Spleen (tissue), 11 donors: ENCODE measurements around the gene ADIPOR2. TPM values are rescaled to one million over a fixed set of nuclear protein-coding genes. Genes with fewer than 3 reads are reported as not detected.

Experiments used
- DNase-seq: peaks from one replicate; pipeline ENCODE4 v3.0.0-alpha.2; 2020
- H3K27ac ChIP-seq, 8 donors: fragments of 200-600 bp; sonication (generic) in 7 of 8; 1 replicate in 4 of 8; 2 replicates in 4 of 8; pipeline versions ENCODE4 v1.5.0 to v1.8.0; 2016 to 2021; ENCODE audit warnings: inconsistent platforms in 4 of 8, mild to moderate bottlenecking in 4 of 8, moderate library complexity in 1 of 8
- H3K27me3 ChIP-seq, 7 donors: fragments of 200-600 bp; sonication (generic) in 6 of 7; replicated peaks in 1 of 7; 1 replicate in 4 of 7; 2 replicates in 3 of 7; pipeline versions ENCODE4 v1.5.0 to v1.8.0; 2016 to 2021; ENCODE audit warnings: inconsistent platforms in 3 of 7, mild to moderate bottlenecking in 1 of 7
- H3K36me3 ChIP-seq, 6 donors: fragments of 200-600 bp; sonication (generic) in 5 of 6; 1 replicate in 4 of 6; 2 replicates in 2 of 6; pipeline versions ENCODE4 v1.5.0 to v1.8.0; 2016 to 2021; ENCODE audit warnings: inconsistent platforms in 2 of 6
- H3K4me1 ChIP-seq, 6 donors: fragments of 200-600 bp; sonication (generic) in 5 of 6; 1 replicate in 3 of 6; 2 replicates in 3 of 6; pipeline versions ENCODE4 v1.5.0 to v1.8.0; 2016 to 2021; ENCODE audit warnings: inconsistent platforms in 3 of 6
- H3K4me3 ChIP-seq, 8 donors: fragments of 200-600 bp; sonication (generic) in 7 of 8; 1 replicate in 4 of 8; 2 replicates in 4 of 8; pipeline versions ENCODE4 v1.5.0 to v1.8.0; 2016 to 2021; ENCODE audit warnings: inconsistent platforms in 4 of 8, mild to moderate bottlenecking in 4 of 8, moderate library complexity in 2 of 8
- H3K9me3 ChIP-seq, 8 donors: fragments of 200-600 bp; sonication (generic) in 7 of 8; 1 replicate in 4 of 8; 2 replicates in 4 of 8; pipeline versions ENCODE4 v1.5.0 to v1.8.0; 2016 to 2021; ENCODE audit warnings: inconsistent platforms in 4 of 8
- CTCF ChIP-seq, 11 experiments: fragments of 200-600 bp in 7 of 11; fragments of 450-650 bp in 4 of 11; sonication (generic) in 4 of 11; IDR thresholded peaks in 8 of 11; conservative IDR thresholded peaks in 3 of 11; 1 replicate in 7 of 11; 2 replicates in 4 of 11; pipeline versions ENCODE4 v1.4.0 to v1.8.0; 2016 to 2021; ENCODE audit warnings: antibody characterized with exemption in 11 of 11, inconsistent platforms in 4 of 11, mild to moderate bottlenecking in 1 of 11
- POLR2A ChIP-seq, 3 donors: fragments of 450-650 bp; IDR thresholded peaks; one replicate each; pipeline ENCODE4 v1.5.1; 2017; ENCODE audit warnings: antibody characterized with exemption in 3 of 3, mild to moderate bottlenecking in 1 of 3
- POLR2AphosphoS5 ChIP-seq, 3 donors: sonication (generic); formaldehyde crosslinking; IDR thresholded peaks; one replicate each; pipeline ENCODE4 v1.5.1; 2017; ENCODE audit warnings: antibody characterized with exemption in 3 of 3
- WGBS, 5 donors: extraction: QIAGEN DNeasy Blood & Tissue Kit in 3 of 5; methylation state at CpG; one replicate each; pipeline versions ENCODE4 v1.1.5 to v1.1.7; 2013 to 2018; 5-methylcytosine and 5-hydroxymethylcytosine counted together
- intact Hi-C: fragments of 100-400 bp; cut with DNase I; formaldehyde crosslinking; loops from one replicate; pipeline ENCODE4 v1.15.0; 2023; ENCODE audit warnings: low total_unique reads
- polyA plus RNA-seq, 3 donors: library from polyadenylated mRNA; stranded (reverse); fragments of 200-250 nt; gene quantifications; one replicate each; pipeline ENCODE4 v1.2.1, GENCODE V29; 2013
- total RNA-seq, 7 donors: library from RNA; depleted of rRNA in 3 of 7; stranded (reverse); fragments of >200 nt in 3 of 7; fragmentation: NEBNext Ultra II Directional in 4 of 7; extraction: Animal tissue kit (Norgen Biotek cat#: 25700) in 4 of 7; gene quantifications; one replicate each; pipeline versions ENCODE4 v1.1.0 to v1.2.1, GENCODE V29; 2016 to 2021
- donor health status: healthy with polysubstance abuse.
- donor health status: DM: no; HTN: no; CAD: no; lungs with moderate emphysema.
- donor health status: DM: no; HTN: no; CAD: no.
- donor health status: Bipolar disorder and iron deficiency.
- donor health status: healthy.
- donor health status: DM: no; HTN: no; CAD: no.
- donor health status: DM: yes; HTN: yes; CAD: no.

The ADIPOR2 gene
- total and polyA plus RNA-seq, 10 donors, result 12.9 to 43.7 (median 38.8) TPM

- no peaks in the 10 kb centered on the region for H3K27me3 ChIP-seq
- no peak overlapping the region for H3K27ac ChIP-seq
- H3K4me1 ChIP-seq, result peaks cover 4 to 45% (median 23%) of the 10 kb centered on the region in 6 donors
- peaks cover 3 to 26% (median 22%) of the 10 kb centered on the region in 8 donors for H3K9me3 ChIP-seq
- TF ChIP-seq POLR2AphosphoS5 (IDR thresholded peaks at IDR 0.05) (no peak), POLR2A (IDR thresholded peaks at IDR 0.05) (no peak), CTCF (IDR thresholded peaks at IDR 0.05 in 8 of 11, conservative IDR thresholded peaks at IDR 0.05 in 3 of 11) (no peak)
- 96 to 99% (median 97%) methylated on average over 2 of the region's 2 CpGs for WGBS, 5 donors
- no peak for DNase-seq
- intact Hi-C loops, result no loop called here
- peaks cover 0 to 21% (median 0%) of the 10 kb centered on the region in 6 donors for H3K36me3 ChIP-seq
- no peak overlapping the region for H3K4me3 ChIP-seq
These were observed 54.1 kb downstream of the ADIPOR2 start for GRCh38 chr12:1744932-1745331.

- Histone ChIP-seq H3K27ac (no peak overlapping the region), H3K4me3 (no peak overlapping the region), H3K27me3 (no peaks in the 10 kb centered on the region), H3K36me3 (peaks cover 0 to 21% (median 0%) of the 10 kb centered on the region in 6 donors), H3K4me1 (peaks cover 0 to 21% (median 0%) of the 10 kb centered on the region in 6 donors), H3K9me3 (peaks cover 3 to 26% (median 22%) of the 10 kb centered on the region in 8 donors)
- no peak for TF ChIP-seq POLR2A (IDR thresholded peaks at IDR 0.05)
- WGBS, 5 donors, result 97 to 100% (median 99%) methylated on average over 2 of the region's 2 CpGs
- DNase-seq, result no peak
- intact Hi-C loops, result no loop called here
These were observed 56.7 kb downstream of the ADIPOR2 start for GRCh38 chr12:1747609-1748008.

GRCh38 chr12:1749019-1749418, 58.1 kb downstream of the ADIPOR2 start:
- Histone ChIP-seq H3K4me1 (peaks cover 0 to 20% (median 0%) of the 10 kb centered on the region in 6 donors), H3K4me3 (no peak overlapping the region), H3K36me3 (peaks cover 0 to 22% (median 0%) of the 10 kb centered on the region in 6 donors), H3K27me3 (no peaks in the 10 kb centered on the region), H3K9me3 (peaks cover 3 to 26% (median 22%) of the 10 kb centered on the region in 8 donors), H3K27ac (no peak overlapping the region)
- 92 to 98% (median 95%) methylated on average over 5 of the region's 5 CpGs for WGBS, 5 donors
- intact Hi-C loops, result no loop called here
- no peak for TF ChIP-seq POLR2AphosphoS5 (IDR thresholded peaks at IDR 0.05)
- TF ChIP-seq POLR2A (IDR thresholded peaks at IDR 0.05), result no peak
- no peak for TF ChIP-seq CTCF (IDR thresholded peaks at IDR 0.05 in 8 of 11, conservative IDR thresholded peaks at IDR 0.05 in 3 of 11)
- DNase-seq, result no peak

GRCh38 chr12:1750300-1750699, 59.4 kb downstream of the ADIPOR2 start:
- peaks cover 0 to 25% (median 12%) of the 10 kb centered on the region in 6 donors for H3K36me3 ChIP-seq
- H3K9me3 ChIP-seq, result peaks cover 3 to 26% (median 22%) of the 10 kb centered on the region in 8 donors
- intact Hi-C loops, result no loop called here
- no peak for DNase-seq
- H3K27me3 ChIP-seq, result no peaks in the 10 kb centered on the region
- WGBS, 5 donors, result 92 to 96% (median 96%) methylated on average over 3 of the region's 3 CpGs
- no peak overlapping the region for H3K4me3 ChIP-seq
- H3K4me1 ChIP-seq, result peaks cover 0 to 15% (median 0%) of the 10 kb centered on the region in 6 donors
- no peak overlapping the region for H3K27ac ChIP-seq
- TF ChIP-seq POLR2AphosphoS5 (IDR thresholded peaks at IDR 0.05), result no peak
- TF ChIP-seq POLR2A (IDR thresholded peaks at IDR 0.05), result no peak
- no peak for TF ChIP-seq CTCF (IDR thresholded peaks at IDR 0.05 in 8 of 11, conservative IDR thresholded peaks at IDR 0.05 in 3 of 11)
